H1 (cell line): Measurements from ENCODE around the gene STAMBPL1. TPM values are rescaled to one million over a fixed set of nuclear protein-coding genes. Genes with fewer than 3 reads are reported as not detected.

Experiments
- CTCF ChIA-PET: fragments of 300-600 bp; sonication (Branson Sonifier 250); formaldehyde crosslinking; loops from one replicate; lab custom pipeline; 2021; ENCODE audit not compliant: partially characterized antibody; lab: Charles Lee
- POLR2A ChIA-PET: fragments of 300-600 bp; sonication (Branson Sonifier 250); formaldehyde crosslinking; loops from one replicate; lab custom pipeline; 2021; ENCODE audit warnings: inconsistent platforms; ENCODE audit not compliant: partially characterized antibody; lab: Charles Lee
- DNase-seq, 2 experiments: peaks; one replicate each; pipeline versions ENCODE4 v3.0.0 to v3.0.0-alpha.2; 2010 to 2022; ENCODE audit warnings: low spot score in 2 of 2, low read depth in 1 of 2, mixed read lengths in 1 of 2
- FAIRE-seq: peaks from 2 replicates; lab custom pipeline; 2011; peaks lifted over from hg19 to GRCh38; lab: Jason Lieb, UNC
- H2AFZ ChIP-seq: 2 replicates; pipeline ENCODE4 v1.8.1; 2012; ENCODE audit warnings: low read length, inconsistent platforms
- H2AK5ac ChIP-seq: 2 replicates; pipeline ENCODE4 v1.6.1; 2013; ENCODE audit warnings: low read depth, low read length
- H2BK120ac ChIP-seq: replicated peaks from 2 replicates; pipeline ENCODE3; 2013; ENCODE audit warnings: low read depth, low read length, inconsistent platforms
- H2BK12ac ChIP-seq: 2 replicates; pipeline ENCODE4 v1.6.1; 2013; ENCODE audit warnings: low read depth, low read length
- H2BK15ac ChIP-seq: 2 replicates; pipeline ENCODE4 v1.6.1; 2013; ENCODE audit warnings: low read length
- H2BK20ac ChIP-seq: 2 replicates; pipeline ENCODE4 v1.6.1; 2013; ENCODE audit warnings: low read length
- H2BK5ac ChIP-seq: 2 replicates; pipeline ENCODE4 v1.6.1; 2013; ENCODE audit warnings: low read depth, low read length
- H3K14ac ChIP-seq: 2 replicates; pipeline ENCODE4 v1.6.1; 2013; ENCODE audit warnings: inconsistent platforms; ENCODE audit not compliant: insufficient read length
- H3K18ac ChIP-seq: 2 replicates; pipeline ENCODE4 v1.6.1; 2013; ENCODE audit warnings: low read length; ENCODE audit errors: extremely low read depth
- H3K23ac ChIP-seq: 2 replicates; pipeline ENCODE4 v1.6.1; 2013; ENCODE audit warnings: inconsistent platforms; ENCODE audit not compliant: insufficient read length
- H3K23me2 ChIP-seq: 2 replicates; pipeline ENCODE4 v1.6.1; 2013; ENCODE audit warnings: low read depth, low read length
- H3K27ac ChIP-seq: 2 replicates; pipeline ENCODE4 v1.6.1; 2011; ENCODE audit warnings: low read depth, low read length, inconsistent platforms
- H3K27me3 ChIP-seq, 4 experiments: replicated peaks in 1 of 4; 1 replicate in 1 of 4; 2 replicates in 3 of 4; pipeline versions ENCODE4 v1.6.1 to v1.8.1; 2011 to 2013; ENCODE audit warnings: low read length in 3 of 4, mild to moderate bottlenecking in 3 of 4, inconsistent platforms in 2 of 4, mixed read lengths in 2 of 4, moderate library complexity in 1 of 4; ENCODE audit not compliant: control insufficient read depth in 3 of 4, insufficient read depth in 3 of 4; ENCODE audit errors: extremely low read depth in 1 of 4
- H3K36me3 ChIP-seq, 4 experiments: 2 replicates each; pipeline versions ENCODE4 v1.6.1 to v1.8.1; 2011 to 2013; ENCODE audit warnings: mild to moderate bottlenecking in 4 of 4, low read length in 3 of 4, moderate library complexity in 2 of 4, control low read depth in 1 of 4, inconsistent platforms in 1 of 4; ENCODE audit not compliant: insufficient read depth in 4 of 4, control insufficient read depth in 2 of 4
- H3K4ac ChIP-seq: replicated peaks from 2 replicates; pipeline ENCODE3; 2013; ENCODE audit warnings: low read length, low read depth, mixed read lengths, inconsistent platforms; ENCODE audit not compliant: insufficient read length
- H3K4me1 ChIP-seq, 4 experiments: replicated peaks in 1 of 4; 1 replicate in 1 of 4; 2 replicates in 3 of 4; pipeline versions ENCODE4 v1.6.1 to v1.8.1; 2011 to 2013; ENCODE audit warnings: low read length in 3 of 4, inconsistent platforms in 2 of 4, mixed read lengths in 1 of 4; ENCODE audit not compliant: insufficient read depth in 4 of 4, control insufficient read depth in 3 of 4
- H3K4me2 ChIP-seq, 2 experiments: 2 replicates each; pipeline versions ENCODE4 v1.6.1 to v1.8.1; 2011 to 2013; ENCODE audit warnings: low read depth in 2 of 2, low read length in 2 of 2, control low read depth in 1 of 2, inconsistent platforms in 1 of 2, mild to moderate bottlenecking in 1 of 2; ENCODE audit not compliant: insufficient read depth in 1 of 2
- H3K4me3 ChIP-seq, 4 experiments: fragments of 200-600, 300-600 bp in 1 of 4; sonication (generic), shearing (Covaris generic), sonication (Bioruptor Twin) in 1 of 4; 2 replicates each; pipeline versions ENCODE4 v1.5.1 to v1.8.1; 2011 to 2016; ENCODE audit warnings: low read length in 4 of 4, low read depth in 3 of 4, control low read depth in 2 of 4, inconsistent platforms in 2 of 4, mild to moderate bottlenecking in 2 of 4, mixed read lengths in 1 of 4, moderate library complexity in 1 of 4; ENCODE audit not compliant: insufficient read depth in 2 of 4; ENCODE audit errors: extremely low read depth in 1 of 4
- H3K56ac ChIP-seq: replicated peaks from 2 replicates; pipeline ENCODE3; 2013; ENCODE audit warnings: low read depth, mild to moderate bottlenecking, mixed read lengths, low read length, inconsistent platforms; ENCODE audit not compliant: insufficient read length
- H3K79me1 ChIP-seq: 2 replicates; pipeline ENCODE4 v1.6.1; 2013; ENCODE audit warnings: low read depth, low read length, control low read depth
- H3K79me2 ChIP-seq, 2 experiments: 2 replicates each; pipeline versions ENCODE4 v1.6.1 to v1.8.1; 2012 to 2013; ENCODE audit warnings: low read length in 2 of 2, mild to moderate bottlenecking in 2 of 2, inconsistent platforms in 1 of 2; ENCODE audit not compliant: insufficient read depth in 2 of 2, control insufficient read depth in 1 of 2
- H3K9ac ChIP-seq, 4 experiments: replicated peaks in 1 of 4; 1 replicate in 1 of 4; 2 replicates in 3 of 4; pipeline versions ENCODE4 v1.6.1 to v1.8.1; 2011 to 2013; ENCODE audit warnings: low read depth in 3 of 4, low read length in 3 of 4, control low read depth in 2 of 4, mild to moderate bottlenecking in 2 of 4, moderate library complexity in 2 of 4, inconsistent platforms in 1 of 4; ENCODE audit errors: extremely low read depth in 1 of 4
- H3K9me3 ChIP-seq, 2 experiments: 2 replicates each; pipeline versions ENCODE4 v1.6.1 to v1.8.1; 2012 to 2013; ENCODE audit warnings: mild to moderate bottlenecking in 2 of 2, moderate library complexity in 2 of 2, control low read depth in 1 of 2, inconsistent platforms in 1 of 2, low read depth in 1 of 2, low read length in 1 of 2, mixed read lengths in 1 of 2; ENCODE audit not compliant: insufficient read depth in 2 of 2
- H4K20me1 ChIP-seq, 2 experiments: replicated peaks in 1 of 2; 2 replicates each; pipeline versions ENCODE3 to v1.8.1; 2011 to 2013; ENCODE audit warnings: inconsistent platforms in 2 of 2, low read length in 2 of 2, mild to moderate bottlenecking in 1 of 2; ENCODE audit not compliant: insufficient read depth in 2 of 2, control insufficient read depth in 1 of 2
- H4K5ac ChIP-seq: 2 replicates; pipeline ENCODE4 v1.6.1; 2013; ENCODE audit warnings: low read length, low read depth, mixed read lengths, inconsistent platforms; ENCODE audit not compliant: insufficient read length
- H4K8ac ChIP-seq: 2 replicates; pipeline ENCODE4 v1.8.0; 2013; ENCODE audit warnings: mild to moderate bottlenecking, moderate library complexity, low read length, inconsistent platforms; ENCODE audit not compliant: insufficient read depth; ENCODE audit errors: extremely low read depth
- H4K91ac ChIP-seq: replicated peaks from 2 replicates; pipeline ENCODE3; 2013; ENCODE audit warnings: low read length, mixed read lengths, inconsistent platforms; ENCODE audit not compliant: insufficient read length
- EGR1 ChIP-seq: IDR thresholded peaks from 2 replicates; pipeline ENCODE4 v1.6.1; 2011; ENCODE audit warnings: low read depth, low read length, borderline replicate concordance
- KDM1A ChIP-seq: fragments of 200-600, 300-600 bp; sonication (generic); IDR thresholded peaks from 2 replicates; pipeline ENCODE4 v1.7.1; 2016; ENCODE audit warnings: mild to moderate bottlenecking, low read length, borderline replicate concordance
- RAD21 ChIP-seq, 2 experiments: IDR thresholded peaks in 1 of 2; conservative IDR thresholded peaks in 1 of 2; 2 replicates each; pipeline ENCODE4 v1.6.1; 2011; ENCODE audit warnings: low read depth in 2 of 2, low read length in 2 of 2, improper control_type of control experiment in 1 of 2, inconsistent platforms in 1 of 2, mild to moderate bottlenecking in 1 of 2, moderate library complexity in 1 of 2
- SP1 ChIP-seq: IDR thresholded peaks from 2 replicates; pipeline ENCODE4 v1.6.1; 2011; ENCODE audit warnings: low read depth, low read length
- TCF12 ChIP-seq: IDR thresholded peaks from 2 replicates; pipeline ENCODE4 v1.6.1; 2011; ENCODE audit warnings: low read depth, mild to moderate bottlenecking, low read length
- TEAD4 ChIP-seq: IDR thresholded peaks from 2 replicates; pipeline ENCODE4 v1.6.1; 2012; ENCODE audit warnings: low read depth, low read length, inconsistent platforms, mixed read lengths
- WGBS, 2 experiments: shearing (Covaris generic) in 1 of 2; methylation state at CpG; one replicate each; pipeline versions ENCODE4 v1.1.6 to v1.1.7; 2013 to 2015; ENCODE audit warnings: low lambda C conversion rate in 2 of 2, mixed read lengths in 2 of 2, inconsistent platforms in 1 of 2, low coverage in 1 of 2, missing lambda C conversion rate in 1 of 2; ENCODE audit not compliant: insufficient replicate concordance in 2 of 2, insufficient coverage in 1 of 2, insufficient read length in 1 of 2; ENCODE audit errors: extremely low coverage in 1 of 2, missing lambda C conversion rate in 1 of 2; 5-methylcytosine and 5-hydroxymethylcytosine counted together
- polyA plus RNA-seq, 7 experiments: library from polyadenylated mRNA; depleted of rRNA in 3 of 7; stranded (reverse) in 5 of 7; unstranded in 2 of 7; fragments of >200 nt in 5 of 7; fragments of 200-250 nt in 2 of 7; gene quantifications; 1 replicate in 5 of 7; 2 replicates in 1 of 7; 4 replicates in 1 of 7; pipeline versions ENCODE4 v1.2.1 to v1.2.3, GENCODE V29; 2011 to 2013; ENCODE audit warnings: missing spikeins in 2 of 7, mixed read lengths in 2 of 7
- total RNA-seq: library from RNA; stranded (reverse); fragmentation: NEBNext Ultra II Directional; extraction: Animal tissue kit (Norgen Biotek cat#: 25700); gene quantifications from 2 replicates; pipeline ENCODE4 v1.2.1, GENCODE V29; 2021

The STAMBPL1 gene
- total and polyA plus RNA-seq, 2 of the 8 experiments (the other 6 are each of a cell fraction or from before 2014, with no cell fraction given), result 5.5 TPM

DNA sequence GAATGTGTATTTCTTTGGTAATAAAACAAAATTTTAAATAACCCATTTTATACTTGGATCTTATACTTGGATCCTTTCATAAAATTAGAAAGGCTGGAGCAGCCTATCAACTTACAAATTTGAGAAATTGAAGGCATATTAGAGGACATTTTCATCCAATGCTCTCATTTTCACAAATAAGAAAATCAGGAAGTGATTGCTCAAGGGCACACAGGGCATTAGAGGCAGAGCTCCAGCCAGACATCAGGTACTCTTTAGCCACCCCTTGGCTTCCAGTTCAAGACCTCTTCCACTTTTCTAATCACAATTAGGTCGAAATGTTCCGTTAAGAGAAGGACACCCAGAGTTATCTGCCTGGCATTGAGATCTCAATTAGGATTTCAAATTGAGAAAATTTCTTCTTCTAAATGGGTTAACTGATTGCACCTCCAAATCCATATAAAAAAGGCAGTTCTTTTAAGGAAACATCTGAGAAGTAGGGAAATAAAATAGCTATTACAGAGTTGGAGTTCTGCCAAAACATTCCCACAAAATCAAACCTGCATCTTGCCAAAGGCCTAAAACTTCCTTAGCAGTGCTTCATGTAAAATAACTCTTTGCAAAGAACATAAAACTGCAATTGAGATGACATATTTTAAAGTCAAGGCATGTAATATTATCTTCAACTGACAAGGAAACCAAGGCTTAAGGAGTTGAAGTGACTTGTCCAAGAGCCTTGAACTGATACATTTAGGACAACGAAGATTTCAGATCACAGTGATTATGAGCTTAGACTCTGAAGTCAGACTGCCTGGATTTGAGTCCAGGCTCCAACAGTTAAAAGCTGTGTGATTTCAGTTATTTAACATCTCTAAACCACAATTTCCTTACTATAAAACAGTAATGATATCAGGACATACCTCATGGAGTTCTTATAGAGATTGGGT, 70.1 kb downstream of the STAMBPL1 start:
- no peak overlapping the region for H4K8ac ChIP-seq
- no peak overlapping the region for H2BK20ac ChIP-seq
- H3K4me2 ChIP-seq, result no peak overlapping the region
- H2BK120ac ChIP-seq, result no peak overlapping the region
- H3K9ac ChIP-seq, result no peak overlapping the region
- H2BK5ac ChIP-seq, result no peak overlapping the region
- H2BK15ac ChIP-seq, result no peak overlapping the region
- CTCF ChIA-PET, result interaction anchor here (0.8 to 2.7 kb wide), 6 partner anchors 13 to 267 kb away, joined by 3 to 8 read pairs (median 5); partner anchors contain the start of gene FAS
- no peak for TF ChIP-seq SP1
- TF ChIP-seq RAD21 (IDR thresholded peaks at IDR 0.05 in 1 of 2, conservative IDR thresholded peaks at IDR 0.05 in 1 of 2; ENCODE audit: low read depth in 2 of 2, low read length in 2 of 2), result no peak
- TF ChIP-seq EGR1, result no peak
- TF ChIP-seq TEAD4, result no peak
- no peak for TF ChIP-seq KDM1A
- TF ChIP-seq TCF12, result no peak
- TF ChIP-seq, all 59 proteins: peak for 0
- POLR2A ChIA-PET, result no interaction called here
- no peak overlapping the region for H3K4ac ChIP-seq
- no peaks in the 10 kb centered on the region for H3K9me3 ChIP-seq
- H3K4me1 ChIP-seq, result peaks cover 0 to 7% (median 0%) of the 10 kb centered on the region in 4 experiments; a peak in 1 of 7 replicates
- no peaks in the 10 kb centered on the region for H3K27me3 ChIP-seq
- H2BK12ac ChIP-seq, result no peak overlapping the region
- no peak overlapping the region for H3K23ac ChIP-seq
- H2AK5ac ChIP-seq, result no peak overlapping the region
- no peak overlapping the region for H3K14ac ChIP-seq
- no peak for DNase-seq
- H3K23me2 ChIP-seq, result no peaks in the 10 kb centered on the region
- H3K4me3 ChIP-seq, result no peak overlapping the region
- H3K27ac ChIP-seq, result no peak overlapping the region
- H3K18ac ChIP-seq, result no peak overlapping the region
- no peak for FAIRE-seq
- H3K79me1 ChIP-seq, result no peaks in the 10 kb centered on the region
- no peak overlapping the region for H4K5ac ChIP-seq
- no peak overlapping the region for H4K91ac ChIP-seq
- H3K36me3 ChIP-seq, result no peaks in the 10 kb centered on the region
- whole genome bisulfite sequencing, 2 experiments, result 87% methylated on average over 3 of the region's 3 CpGs; no CpG with 5 or more reads in 1 of the 2 experiments
- H4K20me1 ChIP-seq, result no peaks in the 10 kb centered on the region
- H3K79me2 ChIP-seq, result no peaks in the 10 kb centered on the region
- no peak overlapping the region for H2AFZ ChIP-seq
- no peak overlapping the region for H3K56ac ChIP-seq
